HG03457 (cell line): ENCODE data around the gene ADIPOR2.

ENCODE experiments used
- ATAC-seq: cut with Tn5 transposase; IDR thresholded peaks from one replicate; pipeline ENCODE4 v1.9.1; 2021; ENCODE audit warnings: moderate number of reproducible peaks; ENCODE audit not compliant: unreplicated experiment

The ADIPOR2 gene

DNA sequence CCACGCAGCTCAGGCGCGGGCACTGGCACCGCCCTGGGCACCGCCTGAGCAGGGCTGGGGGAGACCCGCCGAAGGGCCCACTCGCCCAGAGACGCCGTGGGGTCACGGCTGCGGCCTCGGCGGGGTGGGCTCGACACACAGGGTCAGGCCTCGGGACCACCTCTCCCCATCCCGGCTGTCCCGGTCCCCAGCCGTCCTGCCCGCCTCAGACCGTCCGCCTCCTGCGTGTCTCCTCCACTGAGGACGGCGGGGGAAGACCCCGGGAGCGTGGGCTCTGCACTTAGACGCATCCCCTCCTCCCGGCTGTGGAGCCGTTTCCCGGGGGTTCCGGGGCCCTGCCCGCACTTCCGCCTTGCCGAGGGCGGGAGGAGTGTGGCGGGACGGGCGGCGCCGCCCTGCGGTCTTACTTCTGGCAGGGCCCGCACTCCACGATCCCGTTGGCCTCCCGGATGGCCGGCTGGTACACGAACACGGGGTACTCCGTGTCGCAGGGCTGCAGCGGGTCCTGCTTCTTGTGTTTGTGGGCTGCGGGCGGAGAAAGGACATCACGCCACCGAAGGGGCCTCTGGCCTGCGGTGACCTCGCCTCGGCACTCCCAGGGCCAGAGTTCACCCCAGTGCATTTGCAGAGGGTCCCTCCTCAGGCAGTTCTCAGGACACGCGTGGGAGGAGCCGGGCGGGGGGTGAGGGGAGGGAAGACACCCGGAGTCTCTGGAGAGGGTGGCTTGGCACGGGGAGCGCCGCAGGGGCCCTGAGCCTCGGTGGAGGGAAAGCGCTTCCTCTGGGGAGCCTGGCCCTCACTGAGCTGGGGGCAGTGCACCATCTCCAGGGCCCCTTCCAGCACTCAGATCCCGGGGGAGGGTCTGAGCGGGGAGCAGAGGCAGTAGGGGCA lies 106.4 kb downstream of the ADIPOR2 start:
- no peak for ATAC-seq

- no peak for ATAC-seq
These were observed 107.2 kb downstream of the ADIPOR2 start for GRCh38 chr12:1797991-1798640.

DNA sequence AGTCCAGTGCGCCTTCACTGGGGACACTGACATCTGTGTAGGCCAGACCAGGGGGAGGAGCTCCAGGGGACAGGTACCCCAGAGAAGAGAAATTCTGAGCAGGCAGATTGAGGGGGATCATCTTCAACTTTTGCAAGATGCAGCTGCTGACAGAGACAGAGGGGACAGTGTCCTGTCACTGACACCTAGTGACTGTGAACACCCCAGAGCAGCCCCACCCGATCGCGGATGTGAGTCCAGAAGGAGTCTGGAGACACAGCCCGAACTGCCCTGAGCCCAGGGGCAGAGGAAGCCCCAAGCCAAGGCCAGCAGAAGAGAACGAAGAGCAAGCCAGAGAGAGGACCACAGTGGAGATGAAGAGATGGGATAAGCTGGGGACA lies 107.8 kb downstream of the ADIPOR2 start:
- no peak for ATAC-seq

DNA sequence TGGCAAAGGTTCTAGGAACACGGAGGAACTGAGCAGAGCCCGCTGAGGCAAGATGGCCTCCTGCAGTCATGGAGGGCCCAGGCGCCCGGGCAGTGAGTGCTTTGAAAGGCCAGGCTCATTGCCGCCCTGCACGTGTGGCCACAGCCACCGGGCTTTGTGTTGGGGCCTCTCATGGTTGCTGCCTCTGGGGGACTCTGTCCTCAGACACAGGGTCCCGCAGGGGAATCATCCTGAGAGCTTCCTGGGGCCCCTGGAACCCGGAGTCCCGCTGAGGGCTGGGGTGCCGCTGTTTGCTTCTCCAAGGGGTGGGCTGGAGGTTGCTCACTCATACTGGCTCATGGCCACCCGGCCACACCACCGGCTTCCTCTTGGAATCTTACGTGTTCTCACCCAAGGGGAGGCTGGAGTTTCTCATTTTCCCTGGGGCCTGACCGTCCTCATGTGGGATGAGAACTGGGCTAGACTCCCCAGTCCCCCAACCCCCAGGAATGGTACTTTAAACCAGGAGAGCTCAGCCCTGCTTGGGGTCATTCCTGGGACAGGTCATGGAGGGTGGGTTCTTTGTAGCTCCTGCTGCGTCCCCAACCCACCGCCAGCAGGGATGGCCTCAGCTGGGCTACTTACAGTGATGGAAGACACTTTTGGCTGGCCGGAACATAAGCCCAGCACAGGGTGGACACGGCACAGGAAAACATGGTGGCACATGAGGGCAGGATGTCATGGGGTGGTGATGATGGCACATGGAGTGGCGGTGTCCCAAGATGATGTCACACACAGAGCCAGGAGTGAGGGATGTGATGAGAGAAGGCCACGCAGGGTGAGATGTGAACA lies 108.4 kb downstream of the ADIPOR2 start:
- no peak for ATAC-seq

DNA sequence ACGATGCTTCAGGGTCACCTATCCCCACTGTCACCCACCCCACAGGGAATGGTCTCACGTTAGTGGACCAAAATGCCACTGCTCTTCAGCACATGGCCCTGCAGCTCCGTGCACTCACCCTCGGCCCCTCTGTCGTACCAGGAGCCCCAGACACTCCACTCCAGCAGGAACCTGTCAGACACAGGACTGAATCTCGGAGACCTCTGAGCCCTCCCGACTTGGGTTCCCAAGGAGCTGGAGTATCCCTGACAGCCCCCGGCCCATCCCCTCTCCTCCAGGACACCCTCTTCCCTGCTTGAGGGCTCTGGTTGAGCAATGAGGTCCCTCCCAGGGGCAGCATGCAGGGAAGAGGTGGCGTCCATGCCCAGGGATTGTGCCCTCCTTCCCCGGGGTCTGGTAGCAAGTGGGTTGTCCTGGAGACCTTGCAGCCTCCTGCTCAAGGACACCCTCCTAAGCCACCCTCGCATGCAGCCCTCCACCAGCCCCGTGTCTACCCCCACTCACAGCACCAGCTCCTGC lies 109.1 kb downstream of the ADIPOR2 start:
- no peak for ATAC-seq

GRCh38 chr12:1800401-1801302 lies 109.8 kb downstream of the ADIPOR2 start:
- no peak for ATAC-seq

DNA sequence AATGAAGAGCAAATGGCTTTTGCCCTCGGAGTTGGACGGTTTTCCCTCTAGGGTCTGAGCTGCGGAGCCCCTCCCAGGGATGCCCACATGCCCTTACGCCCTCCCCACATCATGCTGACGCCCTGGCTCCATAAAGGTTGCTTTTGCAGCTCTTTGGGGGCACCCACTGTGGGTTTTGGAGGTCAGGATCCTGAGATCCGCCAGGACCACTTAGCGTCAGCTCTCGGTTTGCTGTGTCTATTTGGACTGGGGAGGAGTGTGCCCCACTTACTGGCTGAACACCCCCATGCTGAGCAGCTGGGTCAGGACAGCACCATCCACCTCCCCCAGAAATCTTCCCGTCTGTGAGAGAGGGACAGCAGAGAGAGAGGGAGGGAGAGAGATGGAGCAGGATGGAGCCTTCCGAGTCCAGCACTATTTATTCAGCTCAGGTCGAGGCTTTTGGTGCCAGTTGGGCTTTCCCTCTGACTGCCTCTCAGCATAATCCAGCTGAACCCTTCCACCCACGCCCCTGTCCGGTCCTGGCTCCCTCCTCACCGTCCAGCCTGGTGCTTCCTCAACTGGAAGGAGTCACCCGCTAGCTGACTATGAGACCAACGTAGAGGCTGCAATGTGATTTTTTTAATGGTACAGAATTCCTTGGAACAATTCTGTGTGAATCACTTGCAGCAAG lies 110.6 kb downstream of the ADIPOR2 start:
- ATAC-seq: no peak

DNA sequence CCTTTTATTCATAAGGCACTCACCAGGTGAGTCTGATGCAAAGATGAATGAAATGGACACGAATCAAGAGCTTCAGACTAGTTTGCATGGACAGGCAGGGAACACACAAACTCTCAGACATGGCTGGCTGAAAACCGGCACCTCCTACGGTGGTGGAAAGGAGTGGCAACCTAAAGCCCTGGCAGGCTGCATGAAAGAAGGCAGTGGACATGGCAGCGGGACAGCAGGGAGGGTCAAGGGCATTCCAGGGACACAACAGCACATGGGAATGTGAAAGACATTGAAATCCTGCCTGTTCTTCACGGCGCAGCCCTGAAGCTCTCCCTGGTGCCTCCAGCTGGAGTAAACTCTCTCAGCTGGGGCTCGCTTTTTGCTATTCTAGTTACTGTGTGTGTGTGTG lies 112.9 kb downstream of the ADIPOR2 start:
- ATAC-seq: no peak

- ATAC-seq: no peak
These were observed 113.9 kb downstream of the ADIPOR2 start for GRCh38 chr12:1804545-1805332.

DNA sequence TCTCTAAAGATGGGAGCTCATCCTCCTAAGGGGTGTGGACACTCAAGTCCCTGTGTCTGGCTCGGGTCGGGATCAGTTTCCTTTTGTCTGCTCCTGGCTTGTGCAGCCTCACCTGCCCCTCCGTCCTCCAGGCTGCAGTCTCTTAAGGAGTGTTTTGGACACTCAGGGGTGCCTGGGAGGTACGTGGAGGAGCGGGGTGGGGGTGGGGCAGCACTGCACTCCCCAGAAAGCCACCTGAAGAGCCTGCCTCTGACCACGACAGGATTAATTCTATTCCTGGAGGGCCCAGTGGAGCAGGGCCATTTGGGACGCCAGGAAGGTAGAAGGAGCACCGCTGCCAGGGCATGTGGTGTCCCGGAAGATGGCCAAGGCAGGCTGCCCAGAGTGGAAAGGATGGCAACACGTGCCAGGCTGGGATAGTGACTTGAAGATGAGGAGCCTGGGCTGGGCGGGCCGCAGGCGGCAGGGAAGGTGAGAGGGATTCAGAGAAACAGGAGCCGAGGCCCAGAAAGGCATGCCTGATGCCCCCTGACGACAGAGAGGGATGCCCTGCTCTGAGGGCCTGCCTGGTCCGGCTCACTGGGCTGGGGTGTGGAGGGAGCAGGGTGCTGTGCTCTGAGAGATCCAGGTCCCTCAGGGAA lies 114.7 kb downstream of the ADIPOR2 start:
- no peak for ATAC-seq

GRCh38 chr12:1806301-1807086 lies 115.6 kb downstream of the ADIPOR2 start:
- no peak for ATAC-seq

DNA sequence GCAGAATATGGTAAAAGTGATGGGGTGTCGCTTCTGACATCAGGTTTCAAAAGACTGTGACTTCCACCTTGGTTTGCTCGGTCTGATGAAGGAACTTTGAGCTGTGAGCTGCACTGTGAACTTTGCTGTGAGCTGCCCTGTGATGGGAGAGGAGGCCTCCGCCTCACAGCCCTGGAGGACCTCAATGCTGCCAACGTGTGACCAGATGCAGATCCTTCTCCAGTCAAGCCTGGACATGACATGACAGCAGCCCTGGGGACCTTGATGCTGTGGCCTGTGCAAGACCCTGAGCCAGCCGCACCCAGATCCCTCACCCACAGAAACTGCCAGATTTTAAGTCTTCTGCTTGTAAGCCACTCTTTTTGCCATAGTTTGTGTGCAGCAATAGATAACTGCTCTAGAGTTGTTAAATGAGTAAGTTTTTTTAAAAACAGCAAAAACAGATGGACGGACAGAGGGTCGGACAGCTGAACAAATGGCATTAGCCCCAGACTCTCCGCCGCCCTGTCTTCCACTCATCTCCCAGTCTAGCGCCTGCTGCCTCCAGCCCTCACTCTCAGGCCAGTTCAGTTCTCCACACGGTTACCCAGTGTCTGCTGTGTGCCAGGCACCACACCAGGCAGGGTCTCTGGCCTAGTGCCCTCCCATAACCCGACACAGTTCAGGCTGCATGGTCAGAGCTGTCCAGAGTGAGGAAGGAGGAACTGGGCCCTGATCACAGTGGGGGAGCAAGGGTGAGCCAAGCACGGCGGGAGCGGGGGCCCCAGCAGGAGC lies 116.4 kb downstream of the ADIPOR2 start:
- no peak for ATAC-seq

- no peak for ATAC-seq
These were observed 117.3 kb downstream of the ADIPOR2 start for GRCh38 chr12:1808036-1808797.

DNA sequence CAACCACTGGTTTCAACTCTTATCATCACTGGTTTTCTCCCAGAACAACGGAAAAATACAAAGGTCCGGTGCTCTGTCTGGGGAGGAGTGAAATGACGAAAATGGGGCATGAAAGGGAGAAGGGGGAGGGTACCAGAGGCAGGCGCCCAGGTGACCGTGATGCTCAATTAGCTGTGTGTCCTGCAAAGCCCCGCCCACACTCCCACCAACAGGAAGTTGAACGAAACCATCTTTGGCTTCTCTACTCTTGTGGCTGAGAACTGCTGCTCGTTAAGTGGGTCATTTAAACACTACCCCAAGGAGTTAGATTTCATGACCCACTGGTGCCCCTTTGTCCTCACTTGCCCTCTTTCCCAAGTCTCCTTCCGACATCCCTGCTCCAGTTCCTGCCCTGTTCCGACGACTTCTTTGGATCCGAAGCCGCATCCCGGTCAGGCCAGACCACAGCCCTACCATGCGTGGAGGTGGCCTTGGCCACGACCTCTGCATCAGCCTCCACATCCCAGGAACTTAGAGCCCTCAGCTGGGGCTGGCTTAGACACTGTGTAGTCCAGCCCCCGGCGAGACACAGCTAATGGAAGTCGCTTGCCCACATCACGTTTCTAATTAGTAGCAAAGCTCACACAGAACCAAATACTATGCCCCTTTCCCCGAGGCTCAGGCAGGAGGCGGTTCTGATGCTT lies 118.1 kb downstream of the ADIPOR2 start:
- ATAC-seq: no peak

DNA sequence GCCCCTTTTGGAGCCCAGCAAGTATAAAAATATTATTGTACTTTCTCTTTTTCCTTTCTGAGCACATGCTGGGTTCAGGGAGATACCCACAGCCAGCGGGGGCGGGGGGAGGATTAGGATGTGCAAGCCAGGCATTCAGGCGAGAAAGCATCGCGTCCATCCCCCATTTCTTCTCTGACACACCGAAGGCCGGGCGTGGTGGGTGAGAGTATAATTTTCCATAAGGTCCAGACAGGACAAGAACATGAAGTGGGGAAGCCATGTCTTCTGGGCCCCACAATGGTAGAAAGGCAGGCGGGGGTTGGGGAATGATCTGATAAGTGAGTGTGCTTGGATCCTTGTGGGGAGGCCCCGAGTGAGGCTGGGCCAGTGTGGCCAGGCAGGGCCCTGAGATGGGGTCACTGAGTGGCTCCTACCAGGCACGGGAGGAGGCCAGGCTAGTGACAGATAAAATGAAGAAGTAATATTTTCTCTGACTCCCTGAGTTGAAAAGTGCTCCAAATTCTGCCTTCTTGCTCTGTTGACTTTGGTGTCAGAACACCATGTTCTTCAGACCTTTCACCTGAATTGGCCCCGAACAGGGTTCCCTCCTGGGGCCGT lies 118.8 kb downstream of the ADIPOR2 start:
- ATAC-seq: no peak
